K562 (cell line): ENCODE data around the gene ACRV1. TPM values are rescaled to one million over a fixed set of nuclear protein-coding genes. Genes with fewer than 3 reads are reported as not detected.

Experiments used
- ATAC-seq: fragments of 200-7000 bp; cut with Tn5 transposase; 3 replicates; pipeline ENCODE4 v1.9.1; 2020; ENCODE audit warnings: moderate library complexity
- BruUV-seq: library from RNA; stranded (reverse); fragments of 400-500 nt; replicated peaks from 2 replicates; lab custom pipeline; 2021; lab: Mats Ljungman, UMichigan
- CTCF ChIA-PET: fragments of 300-600 bp; formaldehyde crosslinking; extraction: SDS; loops from one replicate; lab custom pipeline; 2021; ENCODE audit warnings: low intra/inter-chr PET ratio; lab: Yijun Ruan, JAX
- POLR2A ChIA-PET: fragments of 300-600, 350-650 bp; sonication (Branson Sonifier 250); formaldehyde crosslinking; extraction: SDS; loops from one replicate; lab custom pipeline; 2021; ENCODE audit warnings: antibody characterized with exemption, inconsistent platforms; lab: Yijun Ruan, JAX
- DNase-seq, 4 experiments: peaks; one replicate each; pipeline versions ENCODE4 v3.0.0 to v3.0.0-alpha.2; 2011 to 2018; ENCODE audit warnings: low spot score in 3 of 4, mixed read lengths in 3 of 4; ENCODE audit errors: extremely low read depth in 1 of 4
- FAIRE-seq: peaks from 2 replicates; lab custom pipeline; 2011; peaks lifted over from hg19 to GRCh38; lab: Jason Lieb, UNC
- H2AFZ ChIP-seq: 2 replicates; pipeline ENCODE4 v1.6.0; 2011; ENCODE audit warnings: low read depth, low read length, control low read depth, inconsistent platforms
- H3K27ac ChIP-seq: fragments of 200-600 bp; 3 replicates; pipeline ENCODE4 v1.8.0; 2011; ENCODE audit warnings: low read depth, mild to moderate bottlenecking, control low read depth, inconsistent platforms, low read length, moderate library complexity, mixed read lengths; ENCODE audit errors: extremely low read depth
- H3K27me3 ChIP-seq, 2 experiments: fragments of 300-600 bp in 1 of 2; 2 replicates in 1 of 2; 3 replicates in 1 of 2; pipeline versions ENCODE4 v1.6.0 to v1.8.0; 2011; ENCODE audit warnings: inconsistent platforms in 2 of 2, low read length in 2 of 2, mild to moderate bottlenecking in 1 of 2, mixed read lengths in 1 of 2, moderate library complexity in 1 of 2; ENCODE audit not compliant: control insufficient read depth in 2 of 2, insufficient read depth in 2 of 2
- H3K36me3 ChIP-seq: fragments of 300-600 bp; 3 replicates; pipeline ENCODE4 v1.8.0; 2011; ENCODE audit warnings: mild to moderate bottlenecking, low read length, inconsistent platforms; ENCODE audit not compliant: control insufficient read depth, insufficient read depth
- H3K4me1 ChIP-seq, 2 experiments: fragments of 200-600 bp in 1 of 2; replicated peaks in 1 of 2; 2 replicates in 1 of 2; 3 replicates in 1 of 2; pipeline versions ENCODE4 v1.5.1 to v1.8.0; 2011; ENCODE audit warnings: inconsistent platforms in 2 of 2, low read length in 2 of 2, mild to moderate bottlenecking in 1 of 2, mixed read lengths in 1 of 2, moderate library complexity in 1 of 2; ENCODE audit not compliant: control insufficient read depth in 2 of 2, insufficient read depth in 2 of 2
- H3K4me2 ChIP-seq: 2 replicates; pipeline ENCODE4 v1.6.1; 2011; ENCODE audit warnings: low read length, control low read depth, inconsistent platforms, mixed read lengths; ENCODE audit not compliant: insufficient read depth
- H3K4me3 ChIP-seq: fragments of 200-600 bp; sonication (generic), shearing (Covaris generic); 2 replicates; pipeline ENCODE4 v1.5.1; 2016; ENCODE audit warnings: control low read depth, inconsistent platforms
- H3K79me2 ChIP-seq: fragments of 200-600 bp; 3 replicates; pipeline ENCODE4 v1.8.0; 2011; ENCODE audit warnings: low read length, inconsistent platforms; ENCODE audit not compliant: control insufficient read depth, insufficient read depth
- H3K9ac ChIP-seq, 2 experiments: 2 replicates each; pipeline versions ENCODE4 v1.6.0 to v1.6.1; 2011; ENCODE audit warnings: low read depth in 2 of 2, low read length in 2 of 2, control low read depth in 1 of 2, inconsistent platforms in 1 of 2, mild to moderate bottlenecking in 1 of 2, mixed read lengths in 1 of 2; ENCODE audit not compliant: insufficient read depth in 1 of 2
- H3K9me1 ChIP-seq: one replicate; pipeline ENCODE4 v1.6.0; 2011; ENCODE audit warnings: inconsistent platforms, mild to moderate bottlenecking, low read length, moderate library complexity; ENCODE audit not compliant: control insufficient read depth, insufficient read depth
- H3K9me3 ChIP-seq: replicated peaks from 2 replicates; pipeline ENCODE4 v1.5.1; 2011; ENCODE audit warnings: low read depth, low read length, inconsistent platforms; ENCODE audit not compliant: control insufficient read depth, insufficient read depth
- H4K20me1 ChIP-seq: replicated peaks from 2 replicates; pipeline ENCODE4 v1.6.1; 2011; ENCODE audit warnings: low read length, inconsistent platforms, mixed read lengths; ENCODE audit not compliant: control insufficient read depth, insufficient read depth
- BRD4 ChIP-seq: fragments of 200-600 bp; sonication (generic); IDR thresholded peaks from 2 replicates; pipeline ENCODE4 v1.6.1; 2017; ENCODE audit warnings: inconsistent platforms
- CEBPB ChIP-seq: fragments of 450-650 bp; IDR thresholded peaks from 2 replicates; pipeline ENCODE4 v1.6.1; 2016; ENCODE audit warnings: missing genetic modification characterization, missing compliant biosample characterization
- DACH1 ChIP-seq: fragments of 450-650 bp; IDR thresholded peaks from 2 replicates; pipeline ENCODE4 v1.6.1; 2018; ENCODE audit not compliant: partially characterized antibody
- FOSL1 ChIP-seq: fragments of 200-800 bp; sonication (Bioruptor generic); conservative IDR thresholded peaks from 2 replicates; pipeline ENCODE4 v1.6.1; 2016; ENCODE audit warnings: missing genetic modification characterization, missing compliant biosample characterization
- FOXP4 ChIP-seq: sonication (generic); formaldehyde crosslinking; IDR thresholded peaks from 2 replicates; pipeline ENCODE4 v1.8.0; 2022; ENCODE audit warnings: mild to moderate bottlenecking, missing genetic modification reagents, borderline replicate concordance
- HCFC1 ChIP-seq: IDR thresholded peaks from 2 replicates; pipeline ENCODE4 v1.6.1; 2012; ENCODE audit warnings: low read depth, low read length, improper control_type of control experiment
- MAFK ChIP-seq: IDR thresholded peaks from 2 replicates; pipeline ENCODE4 v1.6.1; 2011; ENCODE audit warnings: low read length, improper control_type of control experiment
- TSHZ1 ChIP-seq: fragments of 250-450 bp; sonication (Bioruptor Pico); IDR thresholded peaks from 2 replicates; pipeline ENCODE4 v1.4.0; 2020; ENCODE audit warnings: mild to moderate bottlenecking, moderate library complexity
- ZNF212 ChIP-seq: fragments of 450-650 bp; formaldehyde crosslinking; IDR thresholded peaks from 2 replicates; pipeline ENCODE4 v1.4.0; 2020; ENCODE audit warnings: mild to moderate bottlenecking
- ZNF561 ChIP-seq: fragments of 450-650 bp; formaldehyde crosslinking; conservative IDR thresholded peaks from 2 replicates; pipeline ENCODE4 v1.4.0; 2020; ENCODE audit warnings: mild to moderate bottlenecking, moderate library complexity
- ZNF583 ChIP-seq: fragments of 250-450 bp; sonication (Bioruptor Pico); IDR thresholded peaks from 2 replicates; pipeline ENCODE4 v1.4.0; 2020
- WGBS: fragments of 100-300 bp; shearing (Covaris generic); methylation state at CpG from one replicate; pipeline ENCODE4 v1.1.6; 2016; ENCODE audit warnings: low coverage, mixed read lengths; ENCODE audit not compliant: insufficient coverage; ENCODE audit errors: missing lambda C conversion rate; 5-methylcytosine and 5-hydroxymethylcytosine counted together
- in situ Hi-C: fragments of 300-500 bp; cut with MboI; formaldehyde crosslinking; loops from 4 replicates; pipeline ENCODE4 v1.15.0; 2018; ENCODE audit warnings: inconsistent platforms, mixed read lengths
- intact Hi-C: fragments of 100-400 bp; cut with micrococcal nuclease; formaldehyde crosslinking; loops from 2 replicates; pipeline ENCODE4 v1.14.2; 2022
- polyA plus RNA-seq, 8 experiments: library from polyadenylated mRNA; depleted of rRNA in 4 of 8; stranded (reverse) in 5 of 8; unstranded in 3 of 8; fragments of >200 nt; fragmentation: Nextera tagmentation in 2 of 8; fragmentation: Illumina TruSeq in 1 of 8; extraction: Ambion mirVana in 2 of 8; extraction: Trizol in 1 of 8; gene quantifications; 2 replicates each; pipeline versions ENCODE4 v1.2.1 to v1.2.3, GENCODE V29; 2011 to 2014; ENCODE audit warnings: inconsistent platforms in 1 of 8, missing spikeins in 1 of 8
- total RNA-seq, 7 experiments: library from RNA; depleted of rRNA in 6 of 7; stranded (reverse); fragments of >200 nt in 6 of 7; fragmentation: Illumina TruSeq in 2 of 7; extraction: Trizol in 2 of 7; gene quantifications; 2 replicates each; pipeline versions ENCODE4 v1.2.1 to v1.2.3, GENCODE V29; 2011 to 2021; ENCODE audit warnings: low replicate concordance in 1 of 7

Gene ACRV1
- total and polyA plus RNA-seq, 9 of the 15 experiments (the other 6 are each of a cell fraction or from before 2014, with no cell fraction given), result 0.22 to 0.25 TPM; not detected in 7

GRCh38 chr11:125649465-125650166, 31.0 kb downstream of the ACRV1 start:
- BruUV-seq, result no TSS peak
- Histone ChIP-seq H3K9me1 (no peaks in the 10 kb centered on the region), H2AFZ (no peak overlapping the region), H3K27ac (no peak overlapping the region), H3K9ac (no peak overlapping the region), H3K4me2 (no peak overlapping the region), H3K9me3 (no peaks in the 10 kb centered on the region), H3K27me3 (no peaks in the 10 kb centered on the region), H3K4me3 (no peak overlapping the region), H4K20me1 (no peaks in the 10 kb centered on the region), H3K79me2 (peaks cover 13% of the 10 kb centered on the region; the same call in 2 of the 3 replicates), H3K4me1 (no peaks in the 10 kb centered on the region), H3K36me3 (peaks cover 84% of the 10 kb centered on the region)
- DNase-seq (no peak), FAIRE-seq (peak; percentile 52), ATAC-seq (peak; percentile 37; the same call in 1 of the 3 replicates)
- in situ Hi-C loops, result no loop called here
- ChIA-PET POLR2A (interaction anchor here (0.6 kb wide), 1 partner anchor 213 kb away, joined by 3 read pairs; no protein-coding TSS in a partner anchor), CTCF (no interaction called here)
- intact Hi-C loops, result no loop called here
- TF ChIP-seq FOXP4, result no peak
- TF ChIP-seq DACH1, result peak; percentile 15
- WGBS, result 71% methylated on average over 5 of the region's 6 CpGs

- Histone ChIP-seq H4K20me1 (no peaks in the 10 kb centered on the region), H2AFZ (no peak overlapping the region), H3K36me3 (peaks cover 84% of the 10 kb centered on the region), H3K9me1 (no peaks in the 10 kb centered on the region), H3K9me3 (no peaks in the 10 kb centered on the region), H3K27ac (no peak overlapping the region), H3K4me1 (no peaks in the 10 kb centered on the region), H3K9ac (no peak overlapping the region), H3K79me2 (peaks cover 11% of the 10 kb centered on the region; the same call in 2 of the 3 replicates), H3K4me3 (no peak overlapping the region), H3K4me2 (no peak overlapping the region), H3K27me3 (no peaks in the 10 kb centered on the region)
- DNase-seq (no peak), FAIRE-seq (no peak), ATAC-seq (no peak)
- intact Hi-C loops, result no loop called here
- ChIA-PET POLR2A (no interaction called here), CTCF (no interaction called here)
- in situ Hi-C loops, result no loop called here
- WGBS, result 93% methylated on average over 3 of the region's 3 CpGs
- BruUV-seq, result no TSS peak
- TF ChIP-seq ZNF561 (CRISPR knock-in tag) (no peak), CEBPB (tag) (peak; percentile 46; the same call in 1 of the 2 replicates), MAFK (no peak), TSHZ1 (CRISPR knock-in tag) (no peak), HCFC1 (no peak), FOSL1 (no peak), BRD4 (no peak), ZNF583 (CRISPR knock-in tag) (no peak), ZNF212 (no peak)
These were observed 34.8 kb downstream of the ACRV1 start for GRCh38 chr11:125645871-125646270.
